Tibial nerve (tissue), 4 donors: ENCODE measurements around the gene PPP2R2C. TPM values are rescaled to one million over a fixed set of nuclear protein-coding genes. Genes with fewer than 3 reads are reported as not detected.

Source experiments
- DNase-seq, 2 donors: peaks; one replicate each; pipeline ENCODE4 v3.0.0-alpha.2; 2019; ENCODE audit warnings: low spot score in 2 of 2
- H3K27ac ChIP-seq, 4 donors: fragments of 200-600 bp; sonication (generic) in 3 of 4; one replicate each; pipeline ENCODE4 v1.5.1; 2017 to 2019; ENCODE audit warnings: mild to moderate bottlenecking in 1 of 4
- H3K27me3 ChIP-seq, 2 donors: fragments of 200-600 bp; sonication (generic) in 1 of 2; one replicate each; pipeline versions ENCODE4 v1.5.1 to v1.6.0; 2017 to 2019
- H3K36me3 ChIP-seq, 3 donors: fragments of 200-600 bp; sonication (generic); one replicate each; pipeline ENCODE4 v1.5.1; 2018 to 2019
- H3K4me1 ChIP-seq, 4 donors: fragments of 200-600 bp; sonication (generic) in 3 of 4; one replicate each; pipeline ENCODE4 v1.5.1; 2017 to 2019
- H3K4me3 ChIP-seq, 4 donors: fragments of 200-600 bp; sonication (generic) in 3 of 4; one replicate each; pipeline ENCODE4 v1.5.1; 2017 to 2019; ENCODE audit warnings: mild to moderate bottlenecking in 1 of 4, moderate library complexity in 1 of 4
- H3K9me3 ChIP-seq, 4 donors: fragments of 200-600 bp; sonication (generic) in 3 of 4; one replicate each; pipeline ENCODE4 v1.5.1; 2017 to 2019
- EP300 ChIP-seq, 2 donors: sonication (generic); formaldehyde crosslinking; IDR thresholded peaks; one replicate each; pipeline ENCODE4 v1.6.1; 2017; ENCODE audit warnings: antibody characterized with exemption in 2 of 2, mild to moderate bottlenecking in 1 of 2
- POLR2A ChIP-seq, 2 donors: fragments of 450-650 bp; IDR thresholded peaks; one replicate each; pipeline ENCODE4 v1.6.1; 2017; ENCODE audit warnings: antibody characterized with exemption in 2 of 2, mild to moderate bottlenecking in 2 of 2, moderate library complexity in 2 of 2
- WGBS, 2 donors: methylation state at CpG; one replicate each; pipeline ENCODE4 v1.1.5; 2018; 5-methylcytosine and 5-hydroxymethylcytosine counted together
- total RNA-seq, 4 donors: library from RNA; depleted of rRNA; stranded (reverse); fragments of >200 nt; gene quantifications; one replicate each; pipeline ENCODE4 v1.1.0, GENCODE V29; 2016
- TF ChIP-seq, protein P1 (sequence below), 5 experiments: fragments of 200-600 bp in 3 of 5; fragments of 450-650 bp in 2 of 5; sonication (generic) in 3 of 5; IDR thresholded peaks; one replicate each; pipeline ENCODE4 v1.5.1; 2016 to 2019; ENCODE audit warnings: antibody characterized with exemption in 5 of 5, mild to moderate bottlenecking in 3 of 5, moderate library complexity in 2 of 5

PPP2R2C gene
- total RNA-seq, 4 donors from 2014 or later = under 0.01 to 0.66 (median 0.42) TPM; not detected in 1

DNA sequence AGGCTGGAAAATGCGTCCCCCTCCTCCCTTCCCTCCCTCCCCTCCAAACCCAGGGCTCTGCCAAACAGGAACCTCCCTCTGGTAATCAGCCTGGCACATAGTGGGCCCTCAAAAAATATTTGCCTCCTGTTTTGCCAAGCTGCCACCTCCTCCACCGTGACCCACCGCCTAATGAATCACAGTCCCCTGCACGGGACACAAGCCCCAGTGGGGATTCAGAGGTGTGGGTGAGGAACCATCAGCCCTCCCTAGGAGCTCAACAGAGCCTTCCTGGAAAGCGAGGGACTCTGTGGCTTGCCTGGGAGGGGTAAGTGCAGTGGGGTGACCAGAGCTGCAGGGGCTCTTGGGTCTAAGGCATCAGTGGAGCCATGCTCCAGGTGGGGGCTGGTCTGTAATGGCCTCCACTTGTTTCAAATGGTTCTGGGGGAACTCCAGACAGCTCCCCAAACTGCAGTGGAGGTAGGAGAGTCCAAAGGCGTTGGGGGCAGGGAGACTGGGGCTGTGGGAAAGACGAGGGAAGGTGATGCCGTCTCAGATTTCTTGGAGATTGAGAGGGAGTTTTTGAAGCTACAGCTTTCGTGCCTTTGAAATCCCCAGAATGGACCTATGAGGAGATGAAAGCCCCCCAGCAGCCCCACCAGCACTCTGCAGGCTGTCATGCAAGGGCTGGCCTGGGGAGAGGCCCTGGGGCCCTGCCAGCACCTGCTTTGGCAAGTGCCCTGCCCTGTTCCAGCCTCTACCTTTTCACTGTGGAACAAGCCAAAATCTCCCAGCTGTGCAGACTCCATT is 1.0 kb upstream of the PPP2R2C start:
- Histone ChIP-seq H3K27ac (no peak overlapping the region), H3K4me1 (peaks cover 0 to 22% (median 2%) of the 10 kb centered on the region in 4 donors), H3K36me3 (no peaks in the 10 kb centered on the region), H3K9me3 (peaks cover 0 to 12% (median 0%) of the 10 kb centered on the region in 4 donors), H3K4me3 (no peak overlapping the region), H3K27me3 (peaks cover 0 to 46% of the 10 kb centered on the region in 2 donors)
- DNase-seq = no peak
- TF ChIP-seq, protein P1, sequence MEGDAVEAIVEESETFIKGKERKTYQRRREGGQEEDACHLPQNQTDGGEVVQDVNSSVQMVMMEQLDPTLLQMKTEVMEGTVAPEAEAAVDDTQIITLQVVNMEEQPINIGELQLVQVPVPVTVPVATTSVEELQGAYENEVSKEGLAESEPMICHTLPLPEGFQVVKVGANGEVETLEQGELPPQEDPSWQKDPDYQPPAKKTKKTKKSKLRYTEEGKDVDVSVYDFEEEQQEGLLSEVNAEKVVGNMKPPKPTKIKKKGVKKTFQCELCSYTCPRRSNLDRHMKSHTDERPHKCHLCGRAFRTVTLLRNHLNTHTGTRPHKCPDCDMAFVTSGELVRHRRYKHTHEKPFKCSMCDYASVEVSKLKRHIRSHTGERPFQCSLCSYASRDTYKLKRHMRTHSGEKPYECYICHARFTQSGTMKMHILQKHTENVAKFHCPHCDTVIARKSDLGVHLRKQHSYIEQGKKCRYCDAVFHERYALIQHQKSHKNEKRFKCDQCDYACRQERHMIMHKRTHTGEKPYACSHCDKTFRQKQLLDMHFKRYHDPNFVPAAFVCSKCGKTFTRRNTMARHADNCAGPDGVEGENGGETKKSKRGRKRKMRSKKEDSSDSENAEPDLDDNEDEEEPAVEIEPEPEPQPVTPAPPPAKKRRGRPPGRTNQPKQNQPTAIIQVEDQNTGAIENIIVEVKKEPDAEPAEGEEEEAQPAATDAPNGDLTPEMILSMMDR (IDR thresholded peaks at IDR 0.05) = no peak
- TF ChIP-seq EP300 (IDR thresholded peaks at IDR 0.05) = no peak
- no peak for TF ChIP-seq POLR2A (IDR thresholded peaks at IDR 0.05)
- WGBS, 2 donors = 34 to 47% methylated on average over 8 to 9 of the region's 9 CpGs

- Histone ChIP-seq H3K36me3 (no peaks in the 10 kb centered on the region), H3K9me3 (peaks cover 0 to 12% (median 0%) of the 10 kb centered on the region in 4 donors), H3K27ac (no peak overlapping the region), H3K27me3 (peaks cover 0 to 59% of the 10 kb centered on the region in 2 donors), H3K4me3 (peak overlapping the region in 1 of 4 donors; percentile 15), H3K4me1 (peaks cover 0 to 22% (median 2%) of the 10 kb centered on the region in 4 donors)
- no peak for DNase-seq
- WGBS, 2 donors = 6% methylated on average over 21 of the region's 44 CpGs; no CpG with 5 or more reads in 1 of the 2 donors
- no peak for TF ChIP-seq EP300 (IDR thresholded peaks at IDR 0.05)
- TF ChIP-seq POLR2A (IDR thresholded peaks at IDR 0.05) = no peak
- TF ChIP-seq, protein P1 (IDR thresholded peaks at IDR 0.05) = no peak
Observed at GRCh38 chr4:6472008-6472386, 417 bp downstream of the PPP2R2C start.

GRCh38 chr4:6471307-6472007 is 957 bp downstream of the PPP2R2C start:
- Histone ChIP-seq H3K27ac (no peak overlapping the region), H3K27me3 (peaks cover 0 to 60% of the 10 kb centered on the region in 2 donors), H3K9me3 (peaks cover 0 to 12% (median 0%) of the 10 kb centered on the region in 4 donors), H3K4me1 (peaks cover 0 to 22% (median 2%) of the 10 kb centered on the region in 4 donors), H3K36me3 (no peaks in the 10 kb centered on the region), H3K4me3 (peak overlapping the region in 1 of 4 donors; percentile 49)
- TF ChIP-seq, protein P1 (IDR thresholded peaks at IDR 0.05) = no peak
- TF ChIP-seq EP300 (IDR thresholded peaks at IDR 0.05) (no peak), POLR2A (IDR thresholded peaks at IDR 0.05) (no peak)
- WGBS, 2 donors = 2 to 4% methylated on average over 13 to 17 of the region's 28 CpGs
- no peak for DNase-seq

GRCh38 chr4:6470502-6471306 is 1.7 kb downstream of the PPP2R2C start:
- Histone ChIP-seq H3K36me3 (no peaks in the 10 kb centered on the region), H3K4me1 (peaks cover 0 to 22% (median 2%) of the 10 kb centered on the region in 4 donors), H3K27ac (no peak overlapping the region), H3K4me3 (peak overlapping the region in 3 of 4 donors; percentile 12 to 49 (median 24)), H3K9me3 (peaks cover 0 to 5% (median 0%) of the 10 kb centered on the region in 4 donors), H3K27me3 (peaks cover 0 to 60% of the 10 kb centered on the region in 2 donors)
- WGBS, 2 donors = 0 to 1% methylated on average over 34 to 74 of the region's 85 CpGs
- no peak for TF ChIP-seq POLR2A (IDR thresholded peaks at IDR 0.05)
- TF ChIP-seq, protein P1 (IDR thresholded peaks at IDR 0.05) = no peak
- TF ChIP-seq EP300 (IDR thresholded peaks at IDR 0.05) = no peak
- DNase-seq = peak in 1 of 2 donors; percentile 7
